Calu3 (cell line): ENCODE results near the gene KCNAB1. TPM values are rescaled to one million over a fixed set of nuclear protein-coding genes. Genes with fewer than 3 reads are reported as not detected.
"Not testable (repeated sequence)": the region's sequence is repeated elsewhere in the genome, so short reads cannot be mapped to it uniquely, and the experiment has no call there.

Experiments used
- BruUV-seq: library from RNA; stranded (reverse); fragments of 400-500 nt; replicated peaks from 2 replicates; lab custom pipeline; 2021; lab: Mats Ljungman, UMichigan
- CTCF ChIA-PET: fragments of 300-600 bp; sonication (Branson Sonifier 250); formaldehyde crosslinking; loops from one replicate; lab custom pipeline; 2022; ENCODE audit warnings: antibody characterized with exemption; lab: Charles Lee
- DNase-seq: peaks from one replicate; pipeline ENCODE4 v3.0.0; 2022
- H3K27ac Mint-ChIP-seq: one replicate; pipeline ENCODE4 v1.8.0; 2022; ENCODE audit warnings: mixed read lengths; ENCODE audit not compliant: unreplicated experiment
- H3K27me3 Mint-ChIP-seq: one replicate; pipeline ENCODE4 v1.8.0; 2022; ENCODE audit warnings: mixed read lengths; ENCODE audit not compliant: unreplicated experiment
- H3K36me3 Mint-ChIP-seq: one replicate; pipeline ENCODE4 v1.8.0; 2022; ENCODE audit warnings: mild to moderate bottlenecking, moderate library complexity, mixed read lengths; ENCODE audit not compliant: insufficient read depth, unreplicated experiment
- H3K4me1 Mint-ChIP-seq: one replicate; pipeline ENCODE4 v1.8.0; 2022; ENCODE audit warnings: mild to moderate bottlenecking, low read depth, mixed read lengths; ENCODE audit not compliant: unreplicated experiment
- H3K4me3 Mint-ChIP-seq: one replicate; pipeline ENCODE4 v1.8.0; 2022; ENCODE audit warnings: mild to moderate bottlenecking, low read depth, moderate library complexity, mixed read lengths; ENCODE audit not compliant: unreplicated experiment
- H3K9me3 Mint-ChIP-seq: one replicate; pipeline ENCODE4 v1.8.0; 2022; ENCODE audit warnings: low read depth, mixed read lengths; ENCODE audit not compliant: unreplicated experiment
- CTCF ChIP-seq: fragments of 200-600 bp; IDR thresholded peaks from one replicate; pipeline ENCODE4 v1.8.0; 2022; ENCODE audit warnings: antibody characterized with exemption; ENCODE audit not compliant: unreplicated experiment
- intact Hi-C: fragments of 100-400 bp; cut with micrococcal nuclease; formaldehyde crosslinking; loops from one replicate; pipeline ENCODE4 v1.10.0; 2022; ENCODE audit not compliant: unreplicated experiment
- total RNA-seq: library from RNA; stranded (reverse); gene quantifications from 2 replicates; pipeline ENCODE4 v1.2.3, GENCODE V29; 2022

The KCNAB1 gene
- total RNA-seq, 1 experiment from 2014 or later, result 1.6 TPM

- Mint-ChIP-seq H3K4me3 (no peak overlapping the region), H3K27ac (no peak overlapping the region), H3K27me3 (peaks cover 42% of the 10 kb centered on the region), H3K4me1 (no peaks in the 10 kb centered on the region), H3K9me3 (no peaks in the 10 kb centered on the region), H3K36me3 (no peaks in the 10 kb centered on the region)
- CTCF ChIA-PET, result no interaction called here
- no peak for DNase-seq
- TF ChIP-seq CTCF, result no peak
- intact Hi-C loops, result no loop called here
- BruUV-seq, result no TSS peak
These were observed 69.5 kb downstream of the KCNAB1 start for GRCh38 chr3:156189927-156190326.

GRCh38 chr3:156194945-156195344 lies 74.6 kb downstream of the KCNAB1 start:
- CTCF ChIA-PET, H3K4me1 Mint-ChIP-seq: not testable (repeated sequence)
- peaks cover 53% of the 10 kb centered on the region for H3K27me3 Mint-ChIP-seq

GRCh38 chr3:156197152-156197551 lies 76.8 kb downstream of the KCNAB1 start:
- H3K4me1 Mint-ChIP-seq, intact Hi-C loops, DNase-seq, H3K27ac Mint-ChIP-seq, BruUV-seq, H3K9me3 Mint-ChIP-seq, H3K36me3 Mint-ChIP-seq, H3K4me3 Mint-ChIP-seq: not testable (repeated sequence)
- peaks cover 60% of the 10 kb centered on the region for H3K27me3 Mint-ChIP-seq
- CTCF ChIA-PET, result interaction anchor here (0.6 kb wide), 2 partner anchors 27 to 109 kb away, joined by 4 read pairs; no protein-coding TSS in a partner anchor

More at GRCh38 chr3:156194945-156195344, 74.6 kb downstream of the KCNAB1 start:
- H3K9me3 Mint-ChIP-seq, intact Hi-C loops, H3K36me3 Mint-ChIP-seq, H3K4me3 Mint-ChIP-seq, H3K27ac Mint-ChIP-seq, DNase-seq, BruUV-seq: not testable (repeated sequence)

GRCh38 chr3:156201411-156202405 lies 81.3 kb downstream of the KCNAB1 start:
- H3K36me3 Mint-ChIP-seq, result no peaks in the 10 kb centered on the region
- peaks cover 64% of the 10 kb centered on the region for H3K27me3 Mint-ChIP-seq
- CTCF ChIA-PET, result no interaction called here
- intact Hi-C loops, result no loop called here
- no peak for DNase-seq
- TF ChIP-seq CTCF, result no peak
- no peaks in the 10 kb centered on the region for H3K9me3 Mint-ChIP-seq
- no peaks in the 10 kb centered on the region for H3K4me1 Mint-ChIP-seq
- H3K27ac Mint-ChIP-seq, result no peak overlapping the region
- no peak overlapping the region for H3K4me3 Mint-ChIP-seq
- no TSS peak for BruUV-seq

GRCh38 chr3:156206157-156206556 lies 85.8 kb downstream of the KCNAB1 start:
- no peak for DNase-seq
- H3K4me1 Mint-ChIP-seq, result no peaks in the 10 kb centered on the region
- no peaks in the 10 kb centered on the region for H3K36me3 Mint-ChIP-seq
- CTCF ChIA-PET, result no interaction called here
- peaks cover 36% of the 10 kb centered on the region for H3K27me3 Mint-ChIP-seq
- no peak overlapping the region for H3K4me3 Mint-ChIP-seq
- TF ChIP-seq CTCF, result no peak
- no TSS peak for BruUV-seq
- H3K27ac Mint-ChIP-seq, result no peak overlapping the region
- intact Hi-C loops, result no loop called here
- no peaks in the 10 kb centered on the region for H3K9me3 Mint-ChIP-seq
